Measurements from ENCODE around the gene TRPM8. TPM values are rescaled to one million over a fixed set of nuclear protein-coding genes. Genes with fewer than 3 reads are reported as not detected.

TRPM8 gene
- total and polyA plus RNA-seq, 2 experiments from 2014 or later: not detected

- Histone ChIP-seq H3K4me2 (ENCODE audit: unreplicated experiment) (no peak overlapping the region), H3K27ac (no peak overlapping the region), H3K27me3 (replicated peaks; ENCODE audit: insufficient read depth) (no peaks in the 10 kb centered on the region), H3K36me3 (ENCODE audit: low read depth) (no peaks in the 10 kb centered on the region), H3K4me1 (ENCODE audit: insufficient read depth) (peaks cover 39% of the 10 kb centered on the region), H3K79me2 (ENCODE audit: insufficient read depth) (no peaks in the 10 kb centered on the region), H3F3A (ENCODE audit: insufficient read depth) (peaks cover 20% of the 10 kb centered on the region), H3K9me3 (ENCODE audit: low read depth) (no peaks in the 10 kb centered on the region), H3K4me3 (no peak overlapping the region), H2AFZ (no peak overlapping the region), H3K9me2 (ENCODE audit: insufficient read depth) (no peaks in the 10 kb centered on the region), H4K20me1 (ENCODE audit: insufficient read depth) (no peaks in the 10 kb centered on the region), H3K9ac (no peak overlapping the region)
- in situ Hi-C loops (cut with MboI): loop anchor here (5.0 to 25.0 kb wide), 3 partner anchors 515 to 1133 kb away; partner anchors contain the start of gene ARL4C
- DNase-seq: peak; percentile 42
- 56 to 57% methylated on average over 4 of the region's 4 CpGs for WGBS, 2 experiments (ENCODE audit: low coverage in 1 of 2, low lambda C conversion rate in 2 of 2, missing lambda C conversion rate in 2 of 2)
- TF ChIP-seq EZH2 (IDR thresholded peaks at IDR 0.05; ENCODE audit: insufficient read depth, poor library complexity, severe bottlenecking) (no peak), EZH2phosphoT487 (IDR thresholded peaks at IDR 0.05; ENCODE audit: insufficient read depth, low read depth) (no peak)
Observed at GRCh38 chr2:233979748-233980147, 62.6 kb downstream of the TRPM8 start.

- WGBS, 2 experiments (ENCODE audit: low coverage in 1 of 2, low lambda C conversion rate in 2 of 2, missing lambda C conversion rate in 2 of 2): 77 to 79% methylated on average over 5 of the region's 5 CpGs
Observed at GRCh38 chr2:233980955-233981561, 63.9 kb downstream of the TRPM8 start.

GRCh38 chr2:233981574-233982420, 64.6 kb downstream of the TRPM8 start:
- H3K9ac ChIP-seq: peak overlapping the region; percentile 37; the same call in 1 of the 2 replicates
- no peak overlapping the region for H2AFZ ChIP-seq
- H3K36me3 ChIP-seq (ENCODE audit: low read depth): no peaks in the 10 kb centered on the region
- H3K27me3 ChIP-seq (replicated peaks; ENCODE audit: insufficient read depth): no peaks in the 10 kb centered on the region
- TF ChIP-seq EZH2phosphoT487 (IDR thresholded peaks at IDR 0.05; ENCODE audit: insufficient read depth, low read depth) (no peak), EZH2 (IDR thresholded peaks at IDR 0.05; ENCODE audit: insufficient read depth, poor library complexity, severe bottlenecking) (no peak)
- peaks cover 32% of the 10 kb centered on the region for H3K4me1 ChIP-seq (ENCODE audit: insufficient read depth)
- H3K27ac ChIP-seq: peak overlapping the region; percentile 65
- peak overlapping the region; percentile 79 for H3K4me2 ChIP-seq (ENCODE audit: unreplicated experiment)
- peak overlapping the region; percentile 27; the same call in 1 of the 2 replicates for H3K4me3 ChIP-seq
- H3K9me3 ChIP-seq (ENCODE audit: low read depth): no peaks in the 10 kb centered on the region
- in situ Hi-C loops (cut with MboI): loop anchor here (5.0 to 25.0 kb wide), 2 partner anchors 561 to 1131 kb away; no protein-coding TSS in a partner anchor
- H4K20me1 ChIP-seq (ENCODE audit: insufficient read depth): no peaks in the 10 kb centered on the region
- no peaks in the 10 kb centered on the region for H3K79me2 ChIP-seq (ENCODE audit: insufficient read depth)
- H3K9me2 ChIP-seq (ENCODE audit: insufficient read depth): no peaks in the 10 kb centered on the region
- peaks cover 20% of the 10 kb centered on the region for H3F3A ChIP-seq (ENCODE audit: insufficient read depth)
- WGBS, 2 experiments (ENCODE audit: low coverage in 1 of 2, low lambda C conversion rate in 2 of 2, missing lambda C conversion rate in 2 of 2): 27 to 28% methylated on average over 9 of the region's 9 CpGs
- no peak for DNase-seq

More at GRCh38 chr2:233980955-233981561, 63.9 kb downstream of the TRPM8 start:
- TF ChIP-seq EZH2phosphoT487 (IDR thresholded peaks at IDR 0.05; ENCODE audit: insufficient read depth, low read depth) (no peak), EZH2 (IDR thresholded peaks at IDR 0.05; ENCODE audit: insufficient read depth, poor library complexity, severe bottlenecking) (no peak)
- Histone ChIP-seq H3K36me3 (ENCODE audit: low read depth) (no peaks in the 10 kb centered on the region), H4K20me1 (ENCODE audit: insufficient read depth) (no peaks in the 10 kb centered on the region), H3K79me2 (ENCODE audit: insufficient read depth) (no peaks in the 10 kb centered on the region), H3K27ac (no peak overlapping the region), H3K9me3 (ENCODE audit: low read depth) (no peaks in the 10 kb centered on the region), H3K4me1 (ENCODE audit: insufficient read depth) (peaks cover 32% of the 10 kb centered on the region), H2AFZ (no peak overlapping the region), H3K4me3 (no peak overlapping the region), H3K27me3 (replicated peaks; ENCODE audit: insufficient read depth) (no peaks in the 10 kb centered on the region), H3K9ac (no peak overlapping the region), H3F3A (ENCODE audit: insufficient read depth) (peaks cover 20% of the 10 kb centered on the region), H3K4me2 (ENCODE audit: unreplicated experiment) (no peak overlapping the region), H3K9me2 (ENCODE audit: insufficient read depth) (no peaks in the 10 kb centered on the region)
- no peak for DNase-seq
- in situ Hi-C loops (cut with MboI): loop anchor here (5.0 to 25.0 kb wide), 2 partner anchors 561 to 1131 kb away; no protein-coding TSS in a partner anchor

DNA sequence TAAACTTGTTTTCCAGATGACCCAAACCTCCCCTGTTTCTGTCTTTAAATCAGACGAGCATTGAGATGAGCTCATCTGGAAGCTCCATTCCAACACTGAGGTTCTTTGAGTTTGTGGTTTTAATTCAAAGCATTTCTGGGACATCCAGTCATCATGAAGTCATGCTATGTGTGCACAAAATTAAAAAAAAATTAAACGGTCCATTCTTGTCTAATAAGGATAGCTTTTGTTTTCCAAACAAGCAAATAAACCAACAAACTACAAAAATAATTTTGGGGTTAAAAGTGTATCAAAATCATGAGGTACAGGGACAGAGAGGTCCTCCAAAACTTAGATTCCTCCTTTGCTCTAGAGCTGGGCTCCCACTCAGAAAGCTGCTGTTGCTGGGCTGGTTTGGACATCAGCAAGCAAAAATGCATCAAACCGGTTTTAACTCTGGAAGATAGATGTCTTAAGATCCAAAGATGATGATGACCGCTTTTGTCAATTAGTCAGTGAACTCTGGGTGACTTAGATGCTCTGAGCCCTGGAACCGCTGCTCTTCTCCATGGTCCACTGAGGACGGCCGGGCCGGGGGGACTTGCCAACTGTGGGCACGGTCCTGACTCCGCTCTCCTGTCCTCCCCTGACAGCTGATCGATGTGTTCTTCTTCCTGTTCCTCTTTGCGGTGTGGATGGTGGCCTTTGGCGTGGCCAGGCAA, 65.4 kb downstream of the TRPM8 start:
- H3K9ac ChIP-seq: peak overlapping the region; percentile 35
- peak overlapping the region; percentile 79 for H3K4me2 ChIP-seq (ENCODE audit: unreplicated experiment)
- H2AFZ ChIP-seq: peak overlapping the region; percentile 12; the same call in 1 of the 2 replicates
- peak overlapping the region; percentile 65 for H3K27ac ChIP-seq
- TF ChIP-seq EZH2phosphoT487 (IDR thresholded peaks at IDR 0.05; ENCODE audit: insufficient read depth, low read depth) (0 out of 2 replicates have a peak, but pooled peaks have one; percentile 59), EZH2 (IDR thresholded peaks at IDR 0.05; ENCODE audit: insufficient read depth, poor library complexity, severe bottlenecking) (no peak)
- H3K36me3 ChIP-seq (ENCODE audit: low read depth): no peaks in the 10 kb centered on the region
- H4K20me1 ChIP-seq (ENCODE audit: insufficient read depth): no peaks in the 10 kb centered on the region
- in situ Hi-C loops (cut with MboI): loop anchor here (5.0 to 25.0 kb wide), 2 partner anchors 560 to 1130 kb away; no protein-coding TSS in a partner anchor
- H3K9me2 ChIP-seq (ENCODE audit: insufficient read depth): no peaks in the 10 kb centered on the region
- no peaks in the 10 kb centered on the region for H3K27me3 ChIP-seq (replicated peaks; ENCODE audit: insufficient read depth)
- H3K79me2 ChIP-seq (ENCODE audit: insufficient read depth): no peaks in the 10 kb centered on the region
- 3 to 7% methylated on average over 13 of the region's 13 CpGs for WGBS, 2 experiments (ENCODE audit: low coverage in 1 of 2, low lambda C conversion rate in 2 of 2, missing lambda C conversion rate in 2 of 2)
- peak; percentile 94 for DNase-seq
- peaks cover 32% of the 10 kb centered on the region for H3K4me1 ChIP-seq (ENCODE audit: insufficient read depth)
- H3F3A ChIP-seq (ENCODE audit: insufficient read depth): peaks cover 20% of the 10 kb centered on the region
- H3K4me3 ChIP-seq: peak overlapping the region; percentile 57
- H3K9me3 ChIP-seq (ENCODE audit: low read depth): no peaks in the 10 kb centered on the region

Data from GM23248 (cell line).